Cerebellar cortex (tissue), 1 donor: ENCODE results near the gene CCDC171.
"Not testable (repeated sequence)": the region's sequence is repeated elsewhere in the genome, so short reads cannot be mapped to it uniquely, and the experiment has no call there.

Experiments used
- DNase-seq: peaks from one replicate; pipeline ENCODE4 v3.0.0-alpha.2; 2015; ENCODE audit warnings: low spot score

Gene CCDC171

GRCh38 chr9:15552636-15553527 lies at the start of gene CCDC171:
Gene CCDC171 (plus strand): TSS chr9:15553043. CDS start chr9:15564089, 11,046 bp downstream.
- DNase-seq, result peak; percentile 96

- DNase-seq, result no peak
These were observed 46.9 kb upstream of the CCDC171 start for GRCh38 chr9:15505921-15506320.

- DNase-seq, result peak; percentile 62
These were observed 42.7 kb upstream of the CCDC171 start for GRCh38 chr9:15509931-15510788.

GRCh38 chr9:15510789-15511575 lies 41.9 kb upstream of the CCDC171 start, which contains the start of gene PSIP1:
Gene PSIP1 (minus strand): TSS chr9:15510970. CDS start chr9:15510188, 782 bp downstream.
- DNase-seq, result peak; percentile 88

GRCh38 chr9:15512204-15512603 lies 40.6 kb upstream of the CCDC171 start:
- DNase-seq, result no peak

- DNase-seq, result no peak
These were observed 40.0 kb upstream of the CCDC171 start for GRCh38 chr9:15512889-15513288.

GRCh38 chr9:15513335-15513734 lies 39.5 kb upstream of the CCDC171 start:
- DNase-seq, result no peak

- no peak for DNase-seq
These were observed 33.0 kb upstream of the CCDC171 start for GRCh38 chr9:15519831-15520230.

GRCh38 chr9:15521254-15521653 lies 31.6 kb upstream of the CCDC171 start:
- no peak for DNase-seq

GRCh38 chr9:15522130-15522755 lies 30.6 kb upstream of the CCDC171 start:
- DNase-seq, result no peak

GRCh38 chr9:15524845-15525455 lies 27.9 kb upstream of the CCDC171 start:
- no peak for DNase-seq

- DNase-seq, result no peak
These were observed 26.9 kb upstream of the CCDC171 start for GRCh38 chr9:15525958-15526357.

GRCh38 chr9:15527035-15527434 lies 25.8 kb upstream of the CCDC171 start:
- DNase-seq, result not testable (repeated sequence)

GRCh38 chr9:15529566-15530324 lies 23.1 kb upstream of the CCDC171 start:
- no peak for DNase-seq

GRCh38 chr9:15531380-15531779 lies 21.5 kb upstream of the CCDC171 start:
- DNase-seq, result no peak

GRCh38 chr9:15541872-15542271 lies 11.0 kb upstream of the CCDC171 start:
- no peak for DNase-seq

- DNase-seq, result no peak
These were observed 10.2 kb upstream of the CCDC171 start for GRCh38 chr9:15542624-15543023.

- no peak for DNase-seq
These were observed 9.6 kb upstream of the CCDC171 start for GRCh38 chr9:15543047-15543813.

- DNase-seq, result no peak
These were observed 3.2 kb upstream of the CCDC171 start for GRCh38 chr9:15549611-15550010.

- DNase-seq, result no peak
These were observed 670 bp downstream of the CCDC171 start for GRCh38 chr9:15553528-15553898.
